Measurements from ENCODE around the gene GRIA1.
"Not testable (repeated sequence)": the region's sequence is repeated elsewhere in the genome, so short reads cannot be mapped to it uniquely, and the experiment has no call there.

The GRIA1 gene

GRCh38 chr5:153704110-153704509 is 213.6 kb downstream of the GRIA1 start:
- Histone ChIP-seq H3K27ac (ENCODE audit: low read depth, low read length) (no peak overlapping the region), H3K4me3 (ENCODE audit: low read depth in 1 of 2, low read length in 2 of 2) (no peak overlapping the region), H3K27me3 (ENCODE audit: control insufficient read depth in 1 of 2, insufficient read depth in 2 of 2, low read length in 2 of 2) (no peaks in the 10 kb centered on the region), H3K9me3 (ENCODE audit: low read length) (no peaks in the 10 kb centered on the region), H3K9ac (ENCODE audit: low read length) (no peak overlapping the region), H3K36me3 (ENCODE audit: insufficient read depth, low read length) (no peaks in the 10 kb centered on the region), H3K4me1 (ENCODE audit: insufficient read depth, low read length) (no peaks in the 10 kb centered on the region)

- H3K36me3 ChIP-seq (ENCODE audit: insufficient read depth, low read length) = no peaks in the 10 kb centered on the region
- H3K27me3 ChIP-seq (ENCODE audit: control insufficient read depth in 1 of 2, insufficient read depth in 2 of 2, low read length in 2 of 2) = no peaks in the 10 kb centered on the region
- no peak overlapping the region for H3K9ac ChIP-seq (ENCODE audit: low read length)
- no peaks in the 10 kb centered on the region for H3K9me3 ChIP-seq (ENCODE audit: low read length)
- H3K4me1 ChIP-seq (ENCODE audit: insufficient read depth, low read length) = no peaks in the 10 kb centered on the region
- H3K27ac ChIP-seq (ENCODE audit: low read depth, low read length) = no peak overlapping the region
- no peak overlapping the region for H3K4me3 ChIP-seq (ENCODE audit: low read depth in 1 of 2, low read length in 2 of 2)
Observed at GRCh38 chr5:153707626-153708025, 217.2 kb downstream of the GRIA1 start.

- no peaks in the 10 kb centered on the region for H3K27me3 ChIP-seq (ENCODE audit: control insufficient read depth in 1 of 2, insufficient read depth in 2 of 2, low read length in 2 of 2)
- H3K9ac ChIP-seq (ENCODE audit: low read length) = no peak overlapping the region
- H3K4me1 ChIP-seq (ENCODE audit: insufficient read depth, low read length) = no peaks in the 10 kb centered on the region
- H3K27ac ChIP-seq (ENCODE audit: low read depth, low read length) = no peak overlapping the region
- no peaks in the 10 kb centered on the region for H3K9me3 ChIP-seq (ENCODE audit: low read length)
- H3K4me3 ChIP-seq (ENCODE audit: low read depth in 1 of 2, low read length in 2 of 2) = no peak overlapping the region
- H3K36me3 ChIP-seq (ENCODE audit: insufficient read depth, low read length) = no peaks in the 10 kb centered on the region
Observed at GRCh38 chr5:153711755-153712154, 221.3 kb downstream of the GRIA1 start.

- H3K27ac ChIP-seq (ENCODE audit: low read depth, low read length) = no peak overlapping the region
- H3K4me3 ChIP-seq (ENCODE audit: low read depth in 1 of 2, low read length in 2 of 2) = no peak overlapping the region
- H3K9ac ChIP-seq (ENCODE audit: low read length) = no peak overlapping the region
- no peaks in the 10 kb centered on the region for H3K36me3 ChIP-seq (ENCODE audit: insufficient read depth, low read length)
- no peaks in the 10 kb centered on the region for H3K4me1 ChIP-seq (ENCODE audit: insufficient read depth, low read length)
- no peaks in the 10 kb centered on the region for H3K9me3 ChIP-seq (ENCODE audit: low read length)
- no peaks in the 10 kb centered on the region for H3K27me3 ChIP-seq (ENCODE audit: control insufficient read depth in 1 of 2, insufficient read depth in 2 of 2, low read length in 2 of 2)
Observed at GRCh38 chr5:153712946-153713345, 222.5 kb downstream of the GRIA1 start.

GRCh38 chr5:153713943-153714342 is 223.5 kb downstream of the GRIA1 start:
- Histone ChIP-seq H3K4me3 (ENCODE audit: low read depth in 1 of 2, low read length in 2 of 2) (no peak overlapping the region), H3K36me3 (ENCODE audit: insufficient read depth, low read length) (no peaks in the 10 kb centered on the region), H3K27me3 (ENCODE audit: control insufficient read depth in 1 of 2, insufficient read depth in 2 of 2, low read length in 2 of 2) (no peaks in the 10 kb centered on the region), H3K4me1 (ENCODE audit: insufficient read depth, low read length) (no peaks in the 10 kb centered on the region), H3K9me3 (ENCODE audit: low read length) (no peaks in the 10 kb centered on the region), H3K9ac (ENCODE audit: low read length) (no peak overlapping the region), H3K27ac (ENCODE audit: low read depth, low read length) (no peak overlapping the region)

- no peaks in the 10 kb centered on the region for H3K9me3 ChIP-seq (ENCODE audit: low read length)
- H3K9ac ChIP-seq (ENCODE audit: low read length) = no peak overlapping the region
- H3K36me3 ChIP-seq (ENCODE audit: insufficient read depth, low read length) = no peaks in the 10 kb centered on the region
- no peaks in the 10 kb centered on the region for H3K4me1 ChIP-seq (ENCODE audit: insufficient read depth, low read length)
- no peak overlapping the region for H3K27ac ChIP-seq (ENCODE audit: low read depth, low read length)
- H3K27me3 ChIP-seq (ENCODE audit: control insufficient read depth in 1 of 2, insufficient read depth in 2 of 2, low read length in 2 of 2) = no peaks in the 10 kb centered on the region
- no peak overlapping the region for H3K4me3 ChIP-seq (ENCODE audit: low read depth in 1 of 2, low read length in 2 of 2)
Observed at GRCh38 chr5:153714798-153715197, 224.3 kb downstream of the GRIA1 start.

- Histone ChIP-seq H3K27ac (ENCODE audit: low read depth, low read length) (no peak overlapping the region), H3K9ac (ENCODE audit: low read length) (no peak overlapping the region), H3K4me3 (ENCODE audit: low read depth in 1 of 2, low read length in 2 of 2) (no peak overlapping the region), H3K27me3 (ENCODE audit: control insufficient read depth in 1 of 2, insufficient read depth in 2 of 2, low read length in 2 of 2) (no peaks in the 10 kb centered on the region), H3K9me3 (ENCODE audit: low read length) (no peaks in the 10 kb centered on the region), H3K36me3 (ENCODE audit: insufficient read depth, low read length) (no peaks in the 10 kb centered on the region), H3K4me1 (ENCODE audit: insufficient read depth, low read length) (no peaks in the 10 kb centered on the region)
Observed at GRCh38 chr5:153717287-153717686, 226.8 kb downstream of the GRIA1 start.

GRCh38 chr5:153718713-153719112 is 228.2 kb downstream of the GRIA1 start:
- Histone ChIP-seq H3K36me3 (ENCODE audit: insufficient read depth, low read length) (no peaks in the 10 kb centered on the region), H3K4me3 (ENCODE audit: low read depth in 1 of 2, low read length in 2 of 2) (no peak overlapping the region), H3K27me3 (ENCODE audit: control insufficient read depth in 1 of 2, insufficient read depth in 2 of 2, low read length in 2 of 2) (no peaks in the 10 kb centered on the region), H3K27ac (ENCODE audit: low read depth, low read length) (no peak overlapping the region), H3K9ac (ENCODE audit: low read length) (no peak overlapping the region), H3K4me1 (ENCODE audit: insufficient read depth, low read length) (no peaks in the 10 kb centered on the region), H3K9me3 (ENCODE audit: low read length) (no peaks in the 10 kb centered on the region)

GRCh38 chr5:153719324-153719723 is 228.9 kb downstream of the GRIA1 start:
- Histone ChIP-seq H3K4me1 (ENCODE audit: insufficient read depth, low read length) (no peaks in the 10 kb centered on the region), H3K36me3 (ENCODE audit: insufficient read depth, low read length) (no peaks in the 10 kb centered on the region), H3K27ac (ENCODE audit: low read depth, low read length) (no peak overlapping the region)

GRCh38 chr5:153723022-153723610 is 232.6 kb downstream of the GRIA1 start:
- H3K27me3 ChIP-seq (ENCODE audit: control insufficient read depth in 1 of 2, insufficient read depth in 2 of 2, low read length in 2 of 2) = not testable (repeated sequence)

More at GRCh38 chr5:153719324-153719723, 228.9 kb downstream of the GRIA1 start:
- Histone ChIP-seq H3K9ac (ENCODE audit: low read length) (no peak overlapping the region), H3K27me3 (ENCODE audit: control insufficient read depth in 1 of 2, insufficient read depth in 2 of 2, low read length in 2 of 2) (no peaks in the 10 kb centered on the region), H3K4me3 (ENCODE audit: low read depth in 1 of 2, low read length in 2 of 2) (no peak overlapping the region), H3K9me3 (ENCODE audit: low read length) (no peaks in the 10 kb centered on the region)

GRCh38 chr5:153742060-153742459 is 251.6 kb downstream of the GRIA1 start:
- no peak overlapping the region for H3K4me3 ChIP-seq (ENCODE audit: low read depth in 1 of 2, low read length in 2 of 2)
- no peaks in the 10 kb centered on the region for H3K36me3 ChIP-seq (ENCODE audit: insufficient read depth, low read length)
- no peaks in the 10 kb centered on the region for H3K27me3 ChIP-seq (ENCODE audit: control insufficient read depth in 1 of 2, insufficient read depth in 2 of 2, low read length in 2 of 2)
- no peaks in the 10 kb centered on the region for H3K4me1 ChIP-seq (ENCODE audit: insufficient read depth, low read length)
- H3K27ac ChIP-seq (ENCODE audit: low read depth, low read length) = no peak overlapping the region
- H3K9ac ChIP-seq (ENCODE audit: low read length) = no peak overlapping the region
- no peaks in the 10 kb centered on the region for H3K9me3 ChIP-seq (ENCODE audit: low read length)

More at GRCh38 chr5:153723022-153723610, 232.6 kb downstream of the GRIA1 start:
- H3K9ac ChIP-seq (ENCODE audit: low read length); H3K4me1 ChIP-seq (ENCODE audit: insufficient read depth, low read length); H3K27ac ChIP-seq (ENCODE audit: low read depth, low read length); H3K9me3 ChIP-seq (ENCODE audit: low read length); H3K4me3 ChIP-seq (ENCODE audit: low read depth in 1 of 2, low read length in 2 of 2); H3K36me3 ChIP-seq (ENCODE audit: insufficient read depth, low read length): not testable (repeated sequence)

GRCh38 chr5:153744751-153745150 is 254.3 kb downstream of the GRIA1 start:
- Histone ChIP-seq H3K27me3 (ENCODE audit: control insufficient read depth in 1 of 2, insufficient read depth in 2 of 2, low read length in 2 of 2) (no peaks in the 10 kb centered on the region), H3K4me1 (ENCODE audit: insufficient read depth, low read length) (no peaks in the 10 kb centered on the region), H3K4me3 (ENCODE audit: low read depth in 1 of 2, low read length in 2 of 2) (no peak overlapping the region), H3K9me3 (ENCODE audit: low read length) (no peaks in the 10 kb centered on the region), H3K27ac (ENCODE audit: low read depth, low read length) (no peak overlapping the region), H3K9ac (ENCODE audit: low read length) (no peak overlapping the region), H3K36me3 (ENCODE audit: insufficient read depth, low read length) (no peaks in the 10 kb centered on the region)
